NCI-H2171 treated with DMSO at 0.1 percent for 48 hours (cell line): ENCODE measurements around the gene MAN1B1.
A peak's percentile ranks its signal among the peaks of the same experiment; 100 is the strongest.

Experiments used
- DNase-seq: peaks from one replicate; lab custom pipeline; 2025; lab: John Stamatoyannopoulos, UW

The MAN1B1 gene

GRCh38 chr9:137146527-137146918 lies 59.7 kb downstream of the MAN1B1 start:
- no peak for DNase-seq

GRCh38 chr9:137147091-137147792 lies 60.5 kb downstream of the MAN1B1 start:
- DNase-seq: no peak

DNA sequence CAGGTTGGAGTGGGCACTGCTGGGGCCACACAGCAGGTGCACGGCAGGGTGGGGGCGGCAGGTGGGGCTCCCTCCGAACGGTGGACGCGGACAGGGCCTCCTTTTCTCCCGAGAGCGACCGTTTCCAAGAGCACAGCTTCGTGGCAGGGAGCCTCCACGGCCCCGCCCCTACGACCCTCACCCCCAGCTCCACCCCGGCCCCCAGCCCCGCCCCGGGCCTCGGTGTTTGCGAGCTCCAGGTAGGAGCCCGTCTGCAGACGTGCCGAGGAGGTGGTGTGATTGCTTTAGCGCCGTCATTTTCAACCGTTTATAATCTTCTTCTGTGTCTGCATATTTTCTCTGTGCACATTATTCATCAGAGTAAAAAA lies 61.0 kb downstream of the MAN1B1 start:
- DNase-seq: no peak

- DNase-seq: no peak
These were observed 61.5 kb downstream of the MAN1B1 start for GRCh38 chr9:137148242-137148641.

GRCh38 chr9:137148661-137149060 lies 61.9 kb downstream of the MAN1B1 start:
- DNase-seq: no peak

DNA sequence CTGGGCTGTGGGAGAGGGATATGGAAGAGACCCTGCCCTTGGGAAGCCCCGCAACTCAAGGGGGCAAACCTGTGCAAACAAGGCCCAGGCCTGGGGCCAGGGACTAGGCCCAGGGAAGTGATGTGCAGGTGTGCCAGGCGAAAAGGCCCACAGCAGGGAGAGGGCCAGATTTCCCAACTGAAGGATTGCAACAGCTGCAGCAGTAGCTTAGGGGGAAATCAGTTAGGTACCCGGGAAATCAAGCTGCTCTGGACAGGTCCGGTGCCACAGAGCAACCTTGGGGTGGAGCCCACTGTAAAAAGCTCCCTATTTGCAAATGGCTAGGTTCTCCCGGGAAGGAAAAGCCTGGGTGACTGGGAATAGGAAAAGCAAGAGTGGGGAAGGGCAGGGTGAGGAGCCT lies 62.6 kb downstream of the MAN1B1 start:
- DNase-seq: no peak

GRCh38 chr9:137149942-137150616 lies 63.3 kb downstream of the MAN1B1 start:
- DNase-seq: no peak

- peak; percentile 93 for DNase-seq
These were observed 64.1 kb downstream of the MAN1B1 start for GRCh38 chr9:137150617-137151457.

DNA sequence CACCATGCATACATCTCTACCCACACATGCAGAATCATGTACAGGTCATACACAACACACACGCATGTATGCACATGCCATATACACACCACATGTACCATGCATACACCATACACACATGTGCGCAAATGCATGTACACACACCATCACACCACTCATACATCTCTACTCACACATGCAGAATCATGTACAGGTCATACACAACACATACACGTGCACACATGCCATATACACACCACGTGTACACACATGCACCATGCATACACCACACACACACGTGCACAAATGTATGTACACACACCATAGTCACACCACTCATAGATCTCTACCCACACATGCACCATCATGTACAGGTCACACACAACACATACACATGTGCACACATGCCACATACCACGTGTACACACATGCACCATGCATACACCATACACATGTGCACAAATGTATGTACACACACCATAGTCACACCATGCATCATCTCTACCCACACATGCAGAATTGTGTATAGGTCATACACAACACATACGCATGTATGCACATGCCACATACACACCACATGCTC lies 66.1 kb downstream of the MAN1B1 start:
- DNase-seq: no peak

- DNase-seq: no peak
These were observed 70.0 kb downstream of the MAN1B1 start for GRCh38 chr9:137156567-137157375.

DNA sequence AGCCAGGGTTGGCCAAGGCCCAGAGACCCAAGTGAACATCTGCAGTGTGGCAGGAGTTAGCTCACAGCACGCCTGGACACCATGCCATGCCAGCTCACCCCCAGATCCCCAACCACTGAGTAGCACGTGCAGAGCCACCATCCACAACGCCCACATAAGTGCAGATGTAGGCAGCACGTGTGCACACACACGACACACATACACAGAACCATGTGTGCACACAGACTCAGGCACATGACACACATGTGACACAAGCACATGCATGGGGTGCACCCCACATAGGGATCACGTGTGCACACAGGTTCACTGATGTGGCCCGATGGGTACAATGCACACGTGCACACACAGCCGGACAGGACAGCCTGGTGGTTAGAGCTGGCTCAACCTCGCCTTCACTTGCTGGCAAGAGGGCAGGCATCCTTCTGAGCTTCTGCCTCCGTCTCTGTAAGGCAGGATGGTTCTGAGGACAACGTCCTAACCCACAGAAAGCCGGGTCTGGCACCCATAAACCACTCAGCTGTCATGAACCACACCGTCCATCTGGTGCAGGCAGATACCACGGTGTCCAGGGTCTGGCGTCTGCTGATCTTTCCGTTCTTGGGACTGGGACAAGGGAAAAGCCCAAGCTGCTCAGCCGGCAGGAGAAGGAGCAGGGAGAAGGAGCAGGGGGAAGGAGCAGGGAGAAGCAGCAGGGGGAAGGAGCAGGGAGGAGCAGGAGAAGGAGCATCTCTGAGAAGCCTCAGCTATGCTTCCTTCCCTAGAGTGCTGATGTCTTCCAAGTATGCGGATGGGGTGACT lies 71.0 kb downstream of the MAN1B1 start:
- DNase-seq: no peak

DNA sequence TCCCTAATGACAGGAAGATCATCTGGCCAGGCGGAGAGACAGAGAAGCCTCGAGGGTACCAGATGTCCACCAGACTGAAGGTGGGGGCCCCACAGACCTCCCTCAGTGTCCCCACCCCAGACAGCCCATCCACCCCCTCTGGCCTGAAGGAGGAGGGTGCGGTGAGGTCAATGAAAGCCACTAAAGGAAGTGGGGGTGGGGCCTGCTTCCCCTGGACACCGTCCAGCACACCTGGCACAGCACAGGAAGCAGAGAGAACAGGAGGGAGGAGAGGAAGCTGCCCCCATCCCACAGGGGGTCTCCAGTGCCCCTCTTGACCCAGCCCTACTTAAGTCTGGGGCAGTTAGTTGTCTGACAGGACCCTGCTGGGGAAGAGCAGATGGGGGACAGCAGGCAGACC lies 71.8 kb downstream of the MAN1B1 start:
- DNase-seq: no peak
